Ishikawa (cell line): ENCODE results near the gene ARHGAP26.

Experiments used
- CEBPB ChIP-seq: IDR thresholded peaks from 2 replicates; pipeline ENCODE4 v1.6.1; 2012
- CREB1 ChIP-seq: IDR thresholded peaks from 2 replicates; pipeline ENCODE4 v1.6.1; 2012; ENCODE audit warnings: low read depth
- EGR1 ChIP-seq: IDR thresholded peaks from 2 replicates; pipeline ENCODE4 v1.6.1; 2012
- EP300 ChIP-seq: IDR thresholded peaks from 2 replicates; pipeline ENCODE4 v1.6.1; 2012; ENCODE audit warnings: borderline replicate concordance
- FOXM1 ChIP-seq: IDR thresholded peaks from 2 replicates; pipeline ENCODE4 v1.6.1; 2012; ENCODE audit warnings: low read depth, borderline replicate concordance
- MAX ChIP-seq: IDR thresholded peaks from 2 replicates; pipeline ENCODE4 v1.6.1; 2012
- NFIC ChIP-seq: IDR thresholded peaks from 2 replicates; pipeline ENCODE4 v1.6.1; 2012
- RAD21 ChIP-seq: IDR thresholded peaks from 2 replicates; pipeline ENCODE4 v1.6.1; 2012; ENCODE audit warnings: low read depth
- REST ChIP-seq: IDR thresholded peaks from 2 replicates; pipeline ENCODE4 v1.6.1; 2012; ENCODE audit warnings: low read depth, mild to moderate bottlenecking
- TAF1 ChIP-seq: IDR thresholded peaks from 2 replicates; pipeline ENCODE4 v1.6.1; 2012; ENCODE audit warnings: low read depth, mild to moderate bottlenecking
- TCF12 ChIP-seq: IDR thresholded peaks from 2 replicates; pipeline ENCODE4 v1.6.1; 2012; ENCODE audit warnings: low read depth
- TEAD4 ChIP-seq: IDR thresholded peaks from 2 replicates; pipeline ENCODE4 v1.6.1; 2012
- YY1 ChIP-seq: IDR thresholded peaks from 2 replicates; pipeline ENCODE4 v1.6.1; 2012; ENCODE audit warnings: low read depth
- ZBTB7A ChIP-seq: IDR thresholded peaks from 2 replicates; pipeline ENCODE4 v1.6.1; 2012; ENCODE audit warnings: low read depth
- TF ChIP-seq, protein P1 (sequence below): IDR thresholded peaks from 2 replicates; pipeline ENCODE4 v1.6.1; 2012

The ARHGAP26 gene

GRCh38 chr5:142829801-142830220 lies 59.6 kb downstream of the ARHGAP26 start:
- TF ChIP-seq TCF12, result no peak
- no peak for TF ChIP-seq TEAD4
- no peak for TF ChIP-seq MAX
- no peak for TF ChIP-seq FOXM1
- TF ChIP-seq REST, result no peak
- no peak for TF ChIP-seq CEBPB
- TF ChIP-seq RAD21, result no peak
- TF ChIP-seq NFIC, result no peak
- TF ChIP-seq ZBTB7A, result no peak
- TF ChIP-seq YY1, result no peak
- TF ChIP-seq, protein P1, sequence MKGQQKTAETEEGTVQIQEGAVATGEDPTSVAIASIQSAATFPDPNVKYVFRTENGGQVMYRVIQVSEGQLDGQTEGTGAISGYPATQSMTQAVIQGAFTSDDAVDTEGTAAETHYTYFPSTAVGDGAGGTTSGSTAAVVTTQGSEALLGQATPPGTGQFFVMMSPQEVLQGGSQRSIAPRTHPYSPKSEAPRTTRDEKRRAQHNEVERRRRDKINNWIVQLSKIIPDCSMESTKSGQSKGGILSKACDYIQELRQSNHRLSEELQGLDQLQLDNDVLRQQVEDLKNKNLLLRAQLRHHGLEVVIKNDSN, result no peak

GRCh38 chr5:142830241-142831008 lies 60.2 kb downstream of the ARHGAP26 start:
- TF ChIP-seq YY1 (no peak), FOXM1 (no peak), TCF12 (no peak), NFIC (no peak), CEBPB (no peak), TAF1 (no peak), ZBTB7A (no peak)

GRCh38 chr5:142831009-142831383 lies 60.8 kb downstream of the ARHGAP26 start:
- TF ChIP-seq CREB1 (no peak), TAF1 (no peak)

DNA sequence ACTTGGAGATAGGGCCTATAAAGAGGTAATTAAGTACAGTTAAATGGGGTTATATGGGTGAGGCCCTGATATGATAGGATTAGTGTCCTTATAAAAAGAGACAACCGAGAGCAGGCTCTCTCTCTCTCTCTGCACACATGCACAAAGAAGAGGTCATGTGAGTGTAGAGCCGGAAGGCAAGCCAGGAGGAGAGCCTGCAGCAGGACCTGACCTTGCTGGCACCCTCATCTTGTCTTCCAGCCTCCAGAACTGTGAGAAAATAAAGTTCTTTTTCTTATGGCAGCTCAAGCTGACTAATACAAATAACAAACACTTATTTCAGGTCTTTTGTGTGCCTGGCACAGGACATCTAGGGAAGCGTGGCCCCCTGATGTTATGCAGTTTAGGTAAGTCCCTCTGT lies 62.1 kb downstream of the ARHGAP26 start:
- no peak for TF ChIP-seq YY1
- no peak for TF ChIP-seq EGR1
- TF ChIP-seq CREB1, result no peak
- no peak for TF ChIP-seq FOXM1
- TF ChIP-seq REST, result no peak
- TF ChIP-seq TEAD4, result no peak
- no peak for TF ChIP-seq RAD21
- no peak for TF ChIP-seq NFIC
- TF ChIP-seq, protein P1, result no peak
- no peak for TF ChIP-seq CEBPB
- TF ChIP-seq TCF12, result no peak

DNA sequence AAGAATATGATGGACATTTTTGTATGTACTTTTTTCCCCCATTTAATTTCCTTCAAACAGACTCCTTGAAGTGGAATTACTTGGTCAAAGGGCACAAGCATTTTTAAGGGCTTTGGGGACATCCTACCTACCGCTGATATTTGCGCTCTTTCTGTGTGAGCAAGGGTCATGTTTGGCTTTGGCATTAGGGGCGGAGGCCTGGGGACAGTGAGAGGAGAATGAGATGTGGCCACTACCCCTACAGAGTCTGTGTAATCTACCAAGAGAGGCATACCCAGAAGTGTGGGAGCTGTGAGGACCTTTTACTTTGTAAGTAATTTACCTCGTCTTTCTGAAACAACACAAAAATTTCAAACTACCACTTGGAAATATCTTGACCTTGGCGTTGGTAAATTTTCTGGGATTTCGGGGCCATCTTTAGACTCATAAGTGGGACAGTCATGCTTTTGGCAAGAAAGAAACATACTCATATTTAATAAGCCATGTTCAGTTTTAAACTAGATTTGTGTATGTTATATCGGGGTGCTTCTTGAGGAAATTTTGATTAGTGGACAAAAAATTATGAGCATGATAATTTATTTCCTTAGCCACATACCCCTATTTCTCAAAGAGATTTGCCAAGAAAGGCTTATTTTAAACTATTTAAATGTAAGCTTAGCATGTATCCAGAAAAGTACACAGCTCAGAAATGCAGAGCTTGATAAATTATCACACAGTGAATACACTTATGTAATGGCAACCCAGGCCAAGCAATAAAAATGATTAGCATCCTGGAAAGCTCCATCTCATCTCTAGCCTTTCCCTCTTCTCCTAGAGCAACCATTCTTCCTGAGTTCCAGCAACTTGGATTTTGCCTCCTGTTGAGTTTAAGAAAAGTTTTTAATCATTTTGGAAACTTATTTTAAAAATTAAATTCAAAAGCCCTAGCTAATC lies 63.6 kb downstream of the ARHGAP26 start:
- TF ChIP-seq RAD21 (no peak), FOXM1 (no peak), MAX (no peak), CEBPB (no peak), CREB1 (no peak), TAF1 (no peak), EP300 (no peak), REST (no peak), TCF12 (no peak), ZBTB7A (no peak), YY1 (no peak), TEAD4 (no peak), NFIC (no peak), EGR1 (no peak)
- TF ChIP-seq, protein P1, result no peak
